Right lobe of liver (tissue), 6 donors: ENCODE measurements around the gene C3orf18. TPM values are rescaled to one million over a fixed set of nuclear protein-coding genes. Genes with fewer than 3 reads are reported as not detected.

Source experiments
- ATAC-seq, 4 donors: fragments of 200-7000 bp; cut with Tn5 transposase; one replicate each; pipeline ENCODE4 v1.9.1; 2020; ENCODE audit warnings: mild to moderate bottlenecking in 4 of 4, moderate library complexity in 4 of 4
- DNase-seq, 3 donors: peaks; one replicate each; pipeline ENCODE4 v3.0.0-alpha.2; 2020
- H3K27ac ChIP-seq, 3 donors: fragments of 200-600 bp; one replicate each; pipeline ENCODE4 v1.8.0; 2022
- H3K27me3 ChIP-seq, 2 donors: fragments of 200-600 bp; one replicate each; pipeline ENCODE4 v1.8.0; 2022
- H3K36me3 ChIP-seq, 4 donors: fragments of 200-600 bp; sonication (generic) in 1 of 4; one replicate each; pipeline versions ENCODE4 v1.5.1 to v1.8.0; 2017 to 2022; ENCODE audit warnings: control low read depth in 1 of 4
- H3K4me1 ChIP-seq, 4 donors: fragments of 200-600 bp; sonication (generic) in 1 of 4; one replicate each; pipeline versions ENCODE4 v1.5.1 to v1.8.0; 2017 to 2022; ENCODE audit warnings: control low read depth in 1 of 4
- H3K4me3 ChIP-seq, 3 donors: fragments of 200-600 bp; one replicate each; pipeline ENCODE4 v1.8.0; 2022
- H3K9me3 ChIP-seq, 4 donors: fragments of 200-600 bp; sonication (generic) in 1 of 4; one replicate each; pipeline versions ENCODE4 v1.5.1 to v1.8.0; 2017 to 2022; ENCODE audit warnings: control low read depth in 1 of 4
- CTCF ChIP-seq, 4 donors: fragments of 200-600 bp in 3 of 4; fragments of 450-650 bp in 1 of 4; IDR thresholded peaks; one replicate each; pipeline versions ENCODE4 v1.5.1 to v1.8.0; 2016 to 2022; ENCODE audit warnings: antibody characterized with exemption in 4 of 4, mild to moderate bottlenecking in 2 of 4
- POLR2A ChIP-seq: fragments of 450-650 bp; IDR thresholded peaks from one replicate; pipeline ENCODE4 v1.6.1; 2017; ENCODE audit warnings: antibody characterized with exemption, mild to moderate bottlenecking
- WGBS: methylation state at CpG from one replicate; pipeline ENCODE4 v1.1.6; 2018; ENCODE audit warnings: low coverage, low lambda C conversion rate; ENCODE audit not compliant: insufficient coverage; ENCODE audit errors: missing lambda C conversion rate; 5-methylcytosine and 5-hydroxymethylcytosine counted together
- intact Hi-C, 2 donors: fragments of 100-400 bp; cut with DNase I; formaldehyde crosslinking; loops; one replicate each; pipeline versions ENCODE4 v1.11.2 to v1.14.1; 2022
- total RNA-seq, 6 experiments: library from RNA; depleted of rRNA in 2 of 6; stranded (reverse); fragments of >200 nt in 2 of 6; fragmentation: NEBNext Ultra II Directional in 3 of 6; extraction: Animal tissue kit (Norgen Biotek cat#: 25700) in 3 of 6; gene quantifications; one replicate each; pipeline versions ENCODE4 v1.1.0 to v1.2.4, GENCODE V29; 2016 to 2023
- donor health status: DM: no; HTN: yes; CAD: no.
- donor health status: DM: no; HTN: no; CAD: no.
- donor health status: DM: no; HTN: no; CAD: no.
- donor health status: DM: no; HTN: yes; CAD: no.
- donor health status: DM: no; HTN: yes; CAD: no.

C3orf18 gene
- total RNA-seq, 6 experiments from 2014 or later: 2.0 to 7.8 (median 2.8) TPM

- intact Hi-C loops: no loop called here
- Histone ChIP-seq H3K9me3 (no peaks in the 10 kb centered on the region), H3K36me3 (no peaks in the 10 kb centered on the region), H3K27ac (no peak overlapping the region), H3K27me3 (no peaks in the 10 kb centered on the region), H3K4me1 (peaks cover 0 to 57% (median 17%) of the 10 kb centered on the region in 4 donors), H3K4me3 (no peak overlapping the region)
- TF ChIP-seq POLR2A: no peak
- no peak for TF ChIP-seq CTCF (IDR thresholded peaks at IDR 0.05)
- ATAC-seq (peak in 3 of 4 donors; percentile 2 to 15 (median 8)), DNase-seq (no peak)
- 0% methylated on average over 1 of the region's 2 CpGs for WGBS
Measured at GRCh38 chr3:50594253-50594785, 26.8 kb upstream of the C3orf18 start.

GRCh38 chr3:50592568-50592967 is 25.0 kb upstream of the C3orf18 start:
- Histone ChIP-seq H3K27me3 (no peaks in the 10 kb centered on the region), H3K9me3 (no peaks in the 10 kb centered on the region), H3K36me3 (no peaks in the 10 kb centered on the region), H3K4me3 (no peak overlapping the region), H3K4me1 (peaks cover 0 to 66% (median 21%) of the 10 kb centered on the region in 4 donors), H3K27ac (peak overlapping the region; percentile 47 to 60 (median 60))
- intact Hi-C loops: no loop called here
- WGBS: 21% methylated on average over 5 of the region's 5 CpGs
- TF ChIP-seq POLR2A: no peak
- no peak for TF ChIP-seq CTCF (IDR thresholded peaks at IDR 0.05)
- ATAC-seq (peak; percentile 8 to 46 (median 36)), DNase-seq (peak in 1 of 3 donors; percentile 48)

- H3K27me3 ChIP-seq: no peaks in the 10 kb centered on the region
- no peak for TF ChIP-seq CTCF (IDR thresholded peaks at IDR 0.05)
- TF ChIP-seq POLR2A: no peak
- ATAC-seq (no peak), DNase-seq (no peak)
- H3K27ac ChIP-seq: peak overlapping the region in 2 of 3 donors; percentile 35 to 69
- no peak overlapping the region for H3K4me3 ChIP-seq
- 64% methylated on average over 6 of the region's 9 CpGs for WGBS
- H3K4me1 ChIP-seq: peaks cover 0 to 79% (median 28%) of the 10 kb centered on the region in 4 donors
- no peaks in the 10 kb centered on the region for H3K36me3 ChIP-seq
- no peaks in the 10 kb centered on the region for H3K9me3 ChIP-seq
- intact Hi-C loops: no loop called here
Measured at GRCh38 chr3:50591196-50591741, 23.7 kb upstream of the C3orf18 start.

- Histone ChIP-seq H3K9me3 (no peaks in the 10 kb centered on the region), H3K4me1 (peaks cover 0 to 94% (median 35%) of the 10 kb centered on the region in 4 donors), H3K36me3 (no peaks in the 10 kb centered on the region), H3K27me3 (no peaks in the 10 kb centered on the region), H3K27ac (peak overlapping the region; percentile 69 to 82 (median 75)), H3K4me3 (no peak overlapping the region)
- no peak for DNase-seq
- TF ChIP-seq CTCF (IDR thresholded peaks at IDR 0.05) (no peak), POLR2A (no peak)
- ATAC-seq: peak; percentile 25 to 59 (median 48)
- intact Hi-C loops: no loop called here
- WGBS: 13% methylated on average over 4 of the region's 4 CpGs
Measured at GRCh38 chr3:50588759-50589433, 21.3 kb upstream of the C3orf18 start.
